Superior temporal gyrus (tissue), 1 donor: ENCODE results near the gene PER2.

Experiments
- DNase-seq: peaks from one replicate; pipeline ENCODE4 v3.0.0-alpha.2; 2016; ENCODE audit errors: extremely low spot score

Gene PER2

DNA sequence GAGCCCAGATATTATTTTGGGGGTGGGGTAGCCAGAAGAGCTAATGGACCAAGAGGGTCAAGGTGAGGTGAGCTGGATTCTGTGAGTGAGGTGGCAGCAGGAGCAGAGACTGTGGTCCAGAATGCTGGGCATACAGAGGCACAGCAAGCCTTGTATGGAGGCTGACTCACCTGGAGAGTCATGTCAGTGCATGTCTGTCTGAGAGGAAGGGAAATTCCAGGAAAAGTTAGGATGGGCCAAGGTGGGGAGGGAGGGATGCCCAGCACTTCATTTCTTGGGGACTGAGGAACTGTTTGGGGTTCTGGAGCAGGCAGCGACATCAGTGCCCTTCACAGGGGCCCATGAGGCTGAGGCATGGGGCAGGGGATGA, 21.1 kb downstream of the PER2 start:
- no peak for DNase-seq

DNA sequence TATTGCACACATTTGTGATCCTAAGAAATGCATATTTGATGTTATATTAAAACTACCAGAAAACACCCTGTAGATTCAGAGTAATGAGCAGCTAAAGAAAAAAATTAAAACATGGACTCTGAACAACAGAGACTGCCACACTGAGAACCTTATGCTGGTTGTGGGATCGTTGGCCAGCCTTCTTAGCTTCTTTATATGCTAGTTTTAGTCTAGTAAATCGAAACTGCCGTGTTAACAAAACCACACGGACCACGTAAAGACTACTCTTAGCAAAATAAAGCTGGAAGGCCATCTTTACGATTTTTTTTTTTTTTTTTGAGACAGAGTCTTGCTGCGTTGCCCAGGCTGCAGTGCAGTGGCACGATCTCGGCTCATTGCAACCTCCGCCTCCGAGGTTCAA, 22.8 kb downstream of the PER2 start:
- DNase-seq = no peak

DNA sequence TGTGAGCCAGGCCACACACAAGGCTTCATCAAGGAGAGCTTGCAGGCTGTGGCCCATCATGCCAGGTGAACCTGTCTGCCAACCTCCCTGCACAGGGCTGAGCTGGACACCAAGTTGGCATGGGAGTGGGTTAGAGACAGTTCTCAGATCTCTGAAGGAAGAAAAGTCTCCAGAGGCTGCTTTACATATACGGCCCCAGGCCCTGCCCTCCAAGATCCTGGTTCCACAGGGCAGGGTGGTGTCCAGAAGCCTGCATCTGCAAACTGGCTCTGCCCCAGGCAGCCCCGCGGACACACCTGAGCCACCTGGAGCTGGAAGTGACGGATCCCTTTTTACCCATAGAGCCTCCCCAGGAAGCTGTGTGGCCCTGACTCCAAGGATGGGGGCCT, 24.3 kb downstream of the PER2 start:
- DNase-seq = no peak

DNA sequence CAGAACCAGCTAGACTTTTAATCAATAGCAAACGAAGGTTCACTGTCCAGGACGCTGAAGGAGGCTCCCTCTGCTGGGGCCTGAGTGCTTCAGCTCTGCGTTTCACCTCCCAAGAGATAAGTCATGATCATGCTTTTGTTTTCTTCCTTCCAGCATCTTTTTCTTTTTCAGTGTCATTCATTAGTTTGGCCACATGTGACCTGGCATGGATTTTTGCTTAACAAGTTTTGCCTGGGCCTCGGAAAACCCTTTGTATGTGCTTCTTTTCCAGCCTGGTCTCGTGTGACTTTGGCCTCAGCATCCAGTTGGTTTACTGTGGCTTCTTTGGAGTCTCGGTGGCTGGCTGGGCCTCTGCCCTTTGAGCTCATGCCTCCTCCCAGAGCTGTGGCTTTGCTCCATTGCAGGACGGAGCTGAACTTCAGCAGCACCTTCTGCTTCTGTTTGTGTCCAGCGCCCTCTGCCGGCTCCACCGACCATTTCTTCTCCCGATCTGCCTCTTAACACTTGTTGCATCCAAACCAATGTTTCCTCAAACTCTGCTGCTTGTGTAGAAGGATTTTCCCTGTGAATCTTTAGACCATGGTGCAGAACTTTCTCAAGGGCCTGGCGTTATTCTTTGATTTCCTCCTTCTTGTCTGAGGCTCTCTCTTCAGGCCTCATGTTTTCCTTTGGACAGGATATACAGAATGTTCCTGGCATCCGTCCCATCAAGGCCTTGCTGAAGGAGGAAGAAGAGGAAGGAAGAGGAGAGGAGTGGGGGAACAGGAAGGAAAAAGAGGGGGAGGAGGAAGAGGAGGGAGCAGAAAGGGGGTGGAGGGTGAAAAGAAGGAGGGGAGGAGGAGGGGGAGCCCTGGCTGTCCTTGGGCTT, 25.0 kb downstream of the PER2 start:
- DNase-seq = peak; percentile 96

DNA sequence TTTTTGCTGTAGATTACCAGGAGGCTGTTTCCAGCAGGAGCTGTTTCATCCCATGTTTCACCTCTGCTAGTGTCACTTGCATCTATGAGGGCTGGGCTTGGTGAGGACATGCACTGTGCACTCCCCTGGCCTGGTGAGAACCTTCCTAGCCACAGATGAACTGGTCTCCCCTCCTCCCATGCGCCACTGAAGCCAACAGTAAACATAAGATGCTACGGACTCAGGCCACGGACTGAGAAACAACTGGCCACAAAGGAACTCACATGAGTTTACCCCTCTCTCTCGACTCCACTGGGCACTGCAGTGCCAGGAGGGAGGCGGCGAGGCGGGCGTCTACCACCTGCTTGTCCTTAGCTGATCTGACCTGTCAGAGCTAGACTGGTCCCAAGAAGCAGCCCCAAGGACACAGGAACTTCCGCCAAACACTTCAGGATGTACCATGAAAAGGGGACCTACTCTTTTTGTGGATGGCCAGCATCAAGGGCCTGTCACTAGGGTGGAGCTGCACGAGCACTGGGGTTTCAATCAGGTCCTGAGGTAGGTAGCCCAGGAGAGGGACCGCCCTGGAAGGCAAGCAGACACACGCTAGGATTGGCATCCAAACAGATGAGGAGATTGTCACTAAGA, 25.8 kb downstream of the PER2 start:
- no peak for DNase-seq

DNA sequence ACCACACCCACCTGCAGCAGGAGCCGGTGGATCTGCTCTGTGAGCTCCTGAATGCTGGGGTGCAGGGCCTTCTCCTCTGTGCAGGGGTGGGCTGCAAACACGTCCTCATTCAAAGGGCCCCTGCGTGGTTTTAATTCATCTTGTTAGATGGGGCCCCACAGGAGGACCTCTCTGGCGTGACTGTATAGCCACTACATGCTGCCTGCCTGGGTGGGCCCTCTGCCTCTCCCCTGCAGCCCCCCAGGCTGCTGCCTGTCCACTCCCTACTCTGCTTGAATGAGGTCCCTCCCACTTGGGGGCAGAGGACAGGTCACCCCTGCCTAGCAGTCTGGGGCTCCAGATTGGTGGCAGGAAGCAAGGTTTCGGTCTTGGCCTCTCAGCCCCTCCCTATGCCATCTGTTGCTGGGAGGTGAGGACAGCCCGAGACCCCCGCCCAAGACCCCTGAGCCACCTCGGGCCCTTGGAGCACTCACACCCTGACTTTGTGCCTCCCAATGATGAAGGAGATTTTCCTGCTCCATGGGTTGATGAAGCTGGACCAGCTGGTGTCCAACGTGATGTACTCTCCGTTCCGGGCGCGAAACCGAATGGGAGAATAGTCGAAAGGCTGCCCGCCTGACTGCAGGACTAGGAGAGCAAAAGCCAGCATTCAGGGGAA, 26.6 kb downstream of the PER2 start:
- DNase-seq = no peak

DNA sequence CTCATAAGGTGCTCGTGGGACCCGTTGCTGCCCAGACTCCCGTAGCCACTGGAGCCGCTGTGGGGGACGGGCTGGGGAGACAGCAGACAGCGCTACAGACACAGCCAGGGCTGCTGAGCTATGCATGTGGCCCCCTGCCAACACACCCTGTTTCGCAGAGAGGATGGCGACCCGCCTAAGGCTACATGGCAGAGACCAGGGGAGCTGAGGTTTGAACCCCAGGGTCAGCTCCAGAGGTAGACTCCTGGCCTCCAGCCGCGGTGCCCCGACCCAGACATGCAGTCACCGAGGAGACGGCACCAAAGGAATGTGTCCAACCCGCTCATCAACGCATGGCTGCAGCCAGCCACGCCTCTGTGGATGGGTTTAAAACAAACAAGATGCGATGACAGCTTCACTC, 27.5 kb downstream of the PER2 start:
- DNase-seq = no peak

DNA sequence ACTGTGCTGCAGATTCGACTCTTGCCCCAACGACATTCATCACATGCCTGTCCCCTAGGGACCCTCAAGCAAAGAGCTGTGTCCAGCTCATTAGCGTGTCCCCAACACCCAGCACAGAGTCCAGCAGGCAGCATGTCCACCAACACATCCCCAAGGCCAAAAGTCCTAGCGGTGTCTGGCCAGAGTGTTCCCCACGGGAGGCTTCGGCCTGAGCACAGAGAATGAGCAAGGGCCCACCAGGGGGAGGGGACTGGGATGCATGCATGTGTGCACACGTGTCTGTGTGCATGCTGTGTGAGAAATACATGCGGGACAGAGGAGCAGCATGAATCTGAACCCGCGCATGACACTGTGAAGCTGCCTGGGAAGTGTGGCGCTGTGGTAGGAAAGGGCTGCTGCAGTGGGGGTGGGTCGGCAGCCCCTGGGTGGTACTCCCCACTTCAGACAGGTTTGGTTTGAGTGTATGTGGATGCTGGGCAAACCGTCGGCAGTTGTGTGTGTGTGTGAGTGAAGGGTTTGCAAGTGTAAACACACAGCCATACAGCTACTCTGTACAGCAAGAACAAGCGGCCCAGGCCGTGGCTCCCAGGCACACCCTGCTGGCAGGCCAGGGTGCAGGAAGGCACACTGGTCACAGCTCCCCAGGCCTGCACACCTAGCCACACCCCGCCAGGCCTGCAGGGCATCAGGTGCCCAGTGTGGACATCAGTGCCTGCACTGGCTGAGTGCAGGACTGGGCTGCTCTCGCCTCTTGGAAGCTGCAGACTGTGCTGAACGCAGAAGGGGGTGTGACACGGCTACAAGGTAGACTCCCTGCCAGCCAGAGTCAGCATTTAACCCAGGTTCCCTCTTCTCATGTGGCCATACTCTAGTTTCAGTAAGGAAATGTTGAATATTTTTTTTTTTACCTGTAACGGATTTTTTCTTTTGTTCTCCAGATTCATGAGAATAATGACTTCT, 29.1 kb downstream of the PER2 start:
- DNase-seq = no peak

DNA sequence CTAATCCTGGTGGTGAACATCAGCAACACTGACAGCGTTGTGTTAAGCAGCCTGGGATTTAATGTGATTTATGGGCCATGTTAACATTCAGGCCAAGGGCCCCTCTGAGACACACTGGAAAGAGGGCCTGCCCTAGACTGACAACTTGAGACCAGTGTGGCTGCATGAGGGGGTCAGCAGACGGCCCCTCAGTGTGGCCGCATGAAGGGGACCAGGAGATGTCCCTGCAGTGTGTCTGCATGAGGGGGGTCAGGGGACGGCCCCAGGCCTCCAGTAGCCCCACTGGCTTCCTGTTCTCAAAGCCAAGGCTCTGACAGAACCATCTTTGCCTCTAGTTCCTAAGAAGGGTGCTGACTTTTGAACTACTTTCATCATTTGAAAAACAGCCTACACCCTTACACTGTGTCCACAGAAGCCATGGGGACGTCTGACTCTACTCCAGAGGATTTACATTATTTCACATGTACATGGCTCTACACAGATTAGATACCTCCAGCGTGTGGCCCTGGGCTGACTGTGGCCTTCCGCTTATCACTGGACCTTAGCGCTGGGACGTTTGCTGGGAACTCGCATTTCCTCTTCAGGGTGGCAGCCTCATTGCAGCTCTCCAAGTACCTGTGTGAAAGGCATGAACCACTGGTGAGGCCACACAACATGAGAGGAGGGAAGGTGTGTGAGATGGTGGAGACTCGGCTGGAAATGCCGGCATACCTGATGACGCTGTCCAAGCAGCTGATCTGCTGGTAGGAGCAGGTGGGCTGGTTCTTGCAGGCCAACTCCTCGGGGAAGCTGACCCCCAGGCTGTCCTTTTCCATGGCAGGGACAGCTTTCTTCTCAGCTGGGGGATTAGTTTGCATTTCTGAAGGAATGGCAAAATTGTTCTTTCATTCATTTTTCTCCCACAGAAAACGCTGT, 30.4 kb downstream of the PER2 start:
- DNase-seq = no peak

DNA sequence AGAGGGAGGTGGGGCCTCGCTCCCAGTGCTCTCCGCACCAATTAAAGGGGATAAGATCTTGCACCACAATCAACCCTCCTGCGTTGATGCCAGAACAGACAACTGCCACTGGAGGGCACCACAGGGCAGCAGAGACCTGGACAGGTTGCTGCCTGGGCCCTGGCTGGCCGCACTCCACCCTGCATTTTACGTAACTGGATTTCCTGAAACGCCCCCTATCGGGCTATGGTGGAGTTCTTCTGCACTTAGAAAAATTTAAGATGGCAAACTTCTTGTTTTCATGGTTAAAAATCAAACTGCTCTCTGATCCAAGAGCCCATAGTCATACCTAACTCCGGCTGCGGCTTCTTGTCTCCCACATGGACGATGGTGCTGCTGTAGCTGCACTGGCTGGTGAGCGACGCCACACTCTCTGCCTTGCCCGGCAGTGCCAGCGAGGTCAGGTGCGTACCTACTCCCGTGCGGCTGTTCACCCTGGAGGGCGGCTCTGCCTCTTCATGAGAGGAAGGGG, 31.8 kb downstream of the PER2 start:
- peak; percentile 46 for DNase-seq

DNA sequence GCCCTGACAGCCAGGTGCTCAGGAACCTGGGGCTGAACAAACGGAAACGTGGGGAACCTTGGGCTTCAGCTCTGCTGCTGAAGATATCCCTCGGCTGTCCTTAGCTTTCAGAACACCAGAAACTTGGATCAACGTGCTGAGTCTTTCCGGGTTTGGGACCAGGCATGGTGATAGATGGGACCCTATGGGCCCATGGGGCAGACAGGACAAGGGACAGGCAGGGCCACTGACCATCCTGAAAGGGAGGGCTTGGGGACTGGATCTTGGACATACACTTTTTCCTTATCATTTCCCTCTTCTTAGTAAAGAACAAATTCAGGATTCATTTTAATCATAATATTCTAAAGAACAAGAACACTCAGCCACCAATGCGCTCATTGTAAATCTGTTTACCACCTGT, 32.3 kb downstream of the PER2 start:
- no peak for DNase-seq

DNA sequence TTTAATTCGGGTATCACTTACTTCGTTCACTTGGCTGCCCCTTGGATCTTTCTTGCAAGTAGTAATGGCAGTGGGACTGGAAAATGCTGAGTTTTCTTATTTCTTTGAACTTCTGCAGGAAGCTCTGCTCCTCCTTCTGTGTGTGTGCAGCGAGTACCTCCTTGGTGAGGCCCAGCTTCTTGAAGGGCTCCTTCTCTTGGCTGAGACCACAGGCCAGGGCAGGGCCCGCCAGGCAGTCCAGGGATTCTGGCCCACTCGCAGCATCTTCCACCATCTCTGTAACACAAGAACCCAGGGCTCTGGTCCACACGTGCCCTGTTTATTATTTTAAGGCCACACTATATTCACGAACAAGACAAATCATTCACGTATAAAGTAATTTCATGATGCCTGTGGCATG, 32.8 kb downstream of the PER2 start:
- DNase-seq = no peak

DNA sequence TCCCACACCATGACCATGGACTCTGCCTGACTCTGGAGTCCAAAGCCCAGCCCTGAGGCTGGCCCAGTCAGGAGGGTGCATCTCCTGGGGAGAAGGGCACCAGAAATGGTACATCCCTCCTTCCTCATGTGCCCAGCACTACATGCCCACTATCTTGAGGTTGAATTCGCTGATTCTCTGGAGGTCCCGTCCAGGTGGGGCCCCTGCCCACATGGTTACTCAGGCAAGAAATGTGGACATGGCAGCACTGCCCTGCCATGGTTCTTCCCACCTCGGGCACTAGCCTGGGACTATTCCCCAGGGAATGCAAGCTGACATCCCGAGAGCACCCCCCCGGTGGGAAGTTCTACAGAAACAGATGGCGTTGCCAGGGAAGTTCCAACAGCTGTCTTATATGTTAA, 33.3 kb downstream of the PER2 start:
- no peak for DNase-seq

DNA sequence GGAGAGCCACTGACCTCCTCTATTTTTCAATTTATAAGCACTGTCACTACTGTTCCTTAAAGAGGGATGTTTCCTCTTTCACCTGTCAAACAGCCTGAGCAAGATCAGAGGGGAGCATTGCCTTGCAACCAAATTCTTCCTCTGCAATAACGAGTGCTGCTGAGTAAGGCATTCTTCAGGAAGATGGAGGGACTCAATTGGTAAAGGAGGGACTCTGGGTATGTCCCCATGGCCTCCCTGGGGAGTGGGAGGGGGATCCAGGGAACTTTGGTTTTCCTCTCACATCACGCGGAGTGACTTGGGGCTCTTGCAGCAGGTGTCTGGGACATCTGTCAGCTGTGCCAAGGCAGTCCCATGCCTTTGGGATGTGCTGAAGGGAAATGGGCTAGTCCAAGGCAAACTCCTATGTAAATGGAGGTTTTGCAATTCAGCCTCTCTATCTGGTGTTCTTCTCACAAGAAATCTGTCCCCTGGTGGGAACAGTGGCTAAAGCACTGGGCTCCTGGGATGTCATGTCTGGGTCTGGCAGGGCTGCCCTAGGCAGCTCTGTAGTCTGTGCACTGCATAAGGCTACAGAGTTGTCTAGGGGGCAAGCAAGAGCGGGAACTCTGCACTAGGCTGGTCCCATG, 34.2 kb downstream of the PER2 start:
- DNase-seq = no peak

DNA sequence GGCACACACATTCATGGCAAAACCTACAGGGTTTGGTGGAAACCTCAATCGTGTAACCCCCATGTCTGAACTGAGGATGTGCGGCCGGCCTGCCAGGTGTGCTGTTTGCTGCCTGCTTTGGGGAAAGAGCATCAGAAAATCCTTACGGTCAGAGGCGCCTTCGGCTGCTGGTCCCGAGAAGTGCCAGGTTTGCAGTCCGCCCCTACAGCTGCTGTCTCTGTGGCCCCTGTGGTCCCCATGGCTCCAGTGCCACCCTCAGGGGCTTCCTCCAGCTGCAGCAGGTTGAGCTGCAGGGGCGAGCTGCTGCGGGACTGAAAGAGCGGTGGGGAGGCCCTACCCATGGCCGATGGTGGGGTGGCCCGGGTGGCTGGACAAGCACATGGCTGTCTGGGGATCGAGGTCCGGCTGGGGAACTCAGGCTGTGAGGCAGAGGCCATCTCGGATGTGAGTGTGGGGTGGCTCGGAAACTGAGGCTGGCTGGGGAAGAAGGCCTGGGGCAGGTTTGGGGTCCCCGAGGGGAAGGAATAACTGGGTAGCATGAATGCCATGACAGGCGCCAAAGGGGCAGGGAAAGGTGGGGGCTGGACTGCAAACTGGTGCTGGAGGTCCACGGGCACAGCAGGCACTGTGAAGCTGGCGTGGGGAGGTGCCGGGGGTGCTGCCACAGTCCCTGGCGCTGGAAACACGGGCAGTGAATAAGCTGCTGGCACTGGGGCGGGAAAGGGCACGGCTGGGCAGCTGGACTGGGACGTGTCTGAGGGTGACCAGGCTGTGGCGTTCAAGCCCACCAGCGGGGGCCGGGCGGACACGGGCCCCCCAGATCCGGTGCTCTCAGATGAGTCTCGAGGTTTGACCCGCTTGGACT, 35.4 kb downstream of the PER2 start:
- no peak for DNase-seq

DNA sequence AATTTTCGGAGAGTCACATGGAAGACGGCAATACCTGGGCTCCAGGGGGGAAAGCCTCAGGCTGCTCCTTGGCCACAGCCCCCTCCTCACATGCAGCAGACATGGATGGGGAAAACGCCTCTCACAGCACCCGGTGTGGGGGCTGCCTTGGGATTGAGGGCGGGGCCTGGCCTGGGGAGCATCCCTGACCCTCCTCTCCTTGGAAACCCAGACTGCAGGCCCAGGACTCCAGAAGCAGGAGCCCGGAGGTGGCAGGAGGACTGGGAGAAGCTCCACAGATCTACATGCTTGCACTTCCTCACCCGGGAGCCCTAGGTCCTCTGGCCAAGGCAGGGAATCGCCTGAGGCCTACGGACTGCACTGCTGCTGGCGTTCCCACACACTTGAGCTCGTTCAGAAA, 36.4 kb downstream of the PER2 start:
- no peak for DNase-seq

DNA sequence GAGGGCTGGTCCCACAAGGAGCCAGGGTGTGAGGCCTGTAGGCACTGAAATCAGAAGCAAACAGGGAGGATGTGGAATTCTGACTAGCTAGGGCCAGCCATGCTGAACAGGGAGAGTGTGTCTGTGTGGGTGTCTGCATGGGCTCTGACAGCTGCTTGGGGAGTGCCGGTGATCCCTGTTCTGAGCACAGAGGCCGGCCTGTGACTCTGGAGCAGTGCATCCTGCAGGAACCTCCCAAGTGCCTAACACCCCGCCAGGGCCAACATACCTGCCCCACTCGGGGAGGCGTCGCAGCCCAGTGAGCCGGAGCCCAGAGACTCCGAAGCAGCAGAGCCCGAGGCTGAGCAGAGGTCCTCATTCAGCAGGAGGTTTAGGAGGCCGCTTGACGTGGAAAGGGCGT, 37.1 kb downstream of the PER2 start:
- DNase-seq = no peak

DNA sequence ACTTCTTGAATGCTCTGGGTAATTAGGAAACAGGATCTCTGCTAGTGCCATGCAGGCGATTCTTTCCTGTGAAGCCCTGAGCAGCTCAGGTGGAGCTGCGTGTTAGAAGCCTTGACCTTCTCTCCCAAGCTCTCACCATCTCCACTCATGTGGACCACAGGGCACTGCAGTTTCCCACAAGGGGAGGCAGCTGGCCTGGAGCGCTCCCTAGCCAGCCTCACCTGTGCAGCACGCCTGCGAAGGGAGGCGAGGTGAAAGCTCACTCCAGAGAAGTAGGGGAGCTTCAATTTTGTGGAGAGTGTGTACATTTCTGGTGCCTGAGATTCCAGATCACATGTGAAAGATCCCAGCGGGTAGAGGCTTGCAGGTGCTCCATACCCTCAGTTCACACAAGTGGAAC, 37.5 kb downstream of the PER2 start:
- no peak for DNase-seq

DNA sequence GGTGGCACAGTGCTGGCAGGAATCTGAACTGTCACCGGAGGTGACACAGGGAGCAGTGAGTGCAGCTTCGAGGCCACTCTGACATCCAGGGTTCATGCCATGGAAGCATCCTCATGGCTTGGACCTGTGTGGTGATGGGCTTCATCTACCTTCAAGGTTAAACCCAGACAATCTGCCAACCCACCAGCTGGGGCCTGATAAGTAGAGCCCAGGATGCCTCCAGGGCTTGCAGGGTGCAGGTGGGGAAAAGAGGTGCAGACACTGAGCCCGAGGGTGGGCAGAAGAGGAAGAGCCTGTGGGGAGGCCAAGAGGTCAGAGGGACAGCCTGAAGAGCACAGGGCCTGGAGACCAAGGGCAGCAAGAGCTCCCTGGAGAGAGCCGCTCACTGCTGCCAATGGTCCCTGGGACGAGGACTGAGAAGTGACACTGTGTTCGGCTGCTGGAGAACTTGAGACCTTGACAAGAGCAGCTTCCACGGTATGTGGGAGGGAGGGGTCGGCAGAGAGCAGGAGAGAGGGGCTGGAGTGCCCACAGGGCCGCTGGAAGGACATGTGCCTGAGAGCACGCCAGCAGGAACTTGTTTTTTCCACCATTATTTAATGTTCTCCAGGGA, 40.5 kb downstream of the PER2 start:
- DNase-seq = no peak
